SK-N-SH (cell line): ENCODE measurements around the gene ZNF277.

Experiments used
- CHD2 ChIP-seq: fragments of 150-350 bp; IDR thresholded peaks from 2 replicates; pipeline ENCODE4 v1.6.1; 2018; ENCODE audit warnings: low read length; ENCODE audit not compliant: partially characterized antibody
- EP300 ChIP-seq, 2 experiments: IDR thresholded peaks; 2 replicates each; pipeline versions ENCODE4 v1.4.0 to v1.6.1; 2012; ENCODE audit warnings: borderline replicate concordance in 1 of 2, low read depth in 1 of 2, low read length in 1 of 2
- GABPA ChIP-seq: IDR thresholded peaks from 2 replicates; pipeline ENCODE4 v1.4.0; 2012; ENCODE audit warnings: low read depth, mild to moderate bottlenecking
- POLR2AphosphoS5 ChIP-seq: IDR thresholded peaks from 2 replicates; pipeline ENCODE4 v1.6.1; 2012; ENCODE audit warnings: low read depth, low read length
- RAD21 ChIP-seq: IDR thresholded peaks from 2 replicates; pipeline ENCODE4 v1.6.1; 2012; ENCODE audit warnings: mild to moderate bottlenecking, low read length
- TAF1 ChIP-seq: IDR thresholded peaks from 2 replicates; pipeline ENCODE4 v1.6.1; 2012; ENCODE audit warnings: low read depth, mild to moderate bottlenecking, low read length, moderate library complexity, borderline replicate concordance
- YY1 ChIP-seq: IDR thresholded peaks from 2 replicates; pipeline ENCODE4 v1.4.0; 2012; ENCODE audit warnings: low read depth, mild to moderate bottlenecking
- TF ChIP-seq, protein P1 (sequence below): fragments of 200-600 bp; sonication (generic); IDR thresholded peaks from 2 replicates; pipeline ENCODE4 v1.6.1; 2017; ENCODE audit warnings: antibody characterized with exemption, mild to moderate bottlenecking, moderate library complexity
- TF ChIP-seq, protein P2 (sequence below): IDR thresholded peaks from 2 replicates; pipeline ENCODE4 v1.6.1; 2012; ENCODE audit warnings: mild to moderate bottlenecking, low read depth, low read length, moderate library complexity
- TF ChIP-seq, protein P3 (sequence below): IDR thresholded peaks from 2 replicates; pipeline ENCODE4 v1.4.0; 2012; ENCODE audit warnings: low read depth
- TF ChIP-seq, protein P4 (sequence below): fragments of 150-350 bp; IDR thresholded peaks from 2 replicates; pipeline ENCODE4 v1.6.1; 2017; ENCODE audit warnings: antibody characterized with exemption, low read length, low read depth, borderline replicate concordance

DNA sequence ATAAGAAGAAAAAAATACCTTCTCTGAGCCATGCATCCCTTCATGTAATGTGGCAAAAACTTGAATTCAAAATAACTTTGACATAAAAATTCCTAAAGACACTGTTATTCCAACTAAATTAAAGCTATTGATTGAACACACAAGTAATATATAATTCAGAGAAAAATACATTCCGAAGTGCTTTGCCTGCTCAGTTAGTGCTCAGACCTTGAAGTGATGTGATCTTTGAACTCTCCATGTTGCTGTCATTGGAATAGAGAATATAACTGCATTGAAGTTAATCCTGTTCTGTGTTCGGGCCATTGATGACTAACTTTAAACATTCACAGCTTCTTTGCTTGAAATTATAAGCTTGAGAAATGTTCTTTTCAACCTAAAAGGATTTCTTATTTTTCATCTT, 129.8 kb downstream of the ZNF277 start:
- TF ChIP-seq TAF1 (no peak), POLR2AphosphoS5 (no peak), GABPA (no peak), RAD21 (no peak), YY1 (no peak), EP300 (IDR thresholded peaks at IDR 0.05; ENCODE audit: borderline replicate concordance in 1 of 2, low read depth in 1 of 2, low read length in 1 of 2) (no peak), CHD2 (no peak)
- TF ChIP-seq, protein P1, sequence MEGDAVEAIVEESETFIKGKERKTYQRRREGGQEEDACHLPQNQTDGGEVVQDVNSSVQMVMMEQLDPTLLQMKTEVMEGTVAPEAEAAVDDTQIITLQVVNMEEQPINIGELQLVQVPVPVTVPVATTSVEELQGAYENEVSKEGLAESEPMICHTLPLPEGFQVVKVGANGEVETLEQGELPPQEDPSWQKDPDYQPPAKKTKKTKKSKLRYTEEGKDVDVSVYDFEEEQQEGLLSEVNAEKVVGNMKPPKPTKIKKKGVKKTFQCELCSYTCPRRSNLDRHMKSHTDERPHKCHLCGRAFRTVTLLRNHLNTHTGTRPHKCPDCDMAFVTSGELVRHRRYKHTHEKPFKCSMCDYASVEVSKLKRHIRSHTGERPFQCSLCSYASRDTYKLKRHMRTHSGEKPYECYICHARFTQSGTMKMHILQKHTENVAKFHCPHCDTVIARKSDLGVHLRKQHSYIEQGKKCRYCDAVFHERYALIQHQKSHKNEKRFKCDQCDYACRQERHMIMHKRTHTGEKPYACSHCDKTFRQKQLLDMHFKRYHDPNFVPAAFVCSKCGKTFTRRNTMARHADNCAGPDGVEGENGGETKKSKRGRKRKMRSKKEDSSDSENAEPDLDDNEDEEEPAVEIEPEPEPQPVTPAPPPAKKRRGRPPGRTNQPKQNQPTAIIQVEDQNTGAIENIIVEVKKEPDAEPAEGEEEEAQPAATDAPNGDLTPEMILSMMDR = no peak
- TF ChIP-seq, protein P2, sequence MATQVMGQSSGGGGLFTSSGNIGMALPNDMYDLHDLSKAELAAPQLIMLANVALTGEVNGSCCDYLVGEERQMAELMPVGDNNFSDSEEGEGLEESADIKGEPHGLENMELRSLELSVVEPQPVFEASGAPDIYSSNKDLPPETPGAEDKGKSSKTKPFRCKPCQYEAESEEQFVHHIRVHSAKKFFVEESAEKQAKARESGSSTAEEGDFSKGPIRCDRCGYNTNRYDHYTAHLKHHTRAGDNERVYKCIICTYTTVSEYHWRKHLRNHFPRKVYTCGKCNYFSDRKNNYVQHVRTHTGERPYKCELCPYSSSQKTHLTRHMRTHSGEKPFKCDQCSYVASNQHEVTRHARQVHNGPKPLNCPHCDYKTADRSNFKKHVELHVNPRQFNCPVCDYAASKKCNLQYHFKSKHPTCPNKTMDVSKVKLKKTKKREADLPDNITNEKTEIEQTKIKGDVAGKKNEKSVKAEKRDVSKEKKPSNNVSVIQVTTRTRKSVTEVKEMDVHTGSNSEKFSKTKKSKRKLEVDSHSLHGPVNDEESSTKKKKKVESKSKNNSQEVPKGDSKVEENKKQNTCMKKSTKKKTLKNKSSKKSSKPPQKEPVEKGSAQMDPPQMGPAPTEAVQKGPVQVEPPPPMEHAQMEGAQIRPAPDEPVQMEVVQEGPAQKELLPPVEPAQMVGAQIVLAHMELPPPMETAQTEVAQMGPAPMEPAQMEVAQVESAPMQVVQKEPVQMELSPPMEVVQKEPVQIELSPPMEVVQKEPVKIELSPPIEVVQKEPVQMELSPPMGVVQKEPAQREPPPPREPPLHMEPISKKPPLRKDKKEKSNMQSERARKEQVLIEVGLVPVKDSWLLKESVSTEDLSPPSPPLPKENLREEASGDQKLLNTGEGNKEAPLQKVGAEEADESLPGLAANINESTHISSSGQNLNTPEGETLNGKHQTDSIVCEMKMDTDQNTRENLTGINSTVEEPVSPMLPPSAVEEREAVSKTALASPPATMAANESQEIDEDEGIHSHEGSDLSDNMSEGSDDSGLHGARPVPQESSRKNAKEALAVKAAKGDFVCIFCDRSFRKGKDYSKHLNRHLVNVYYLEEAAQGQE = no peak
- TF ChIP-seq, protein P3, sequence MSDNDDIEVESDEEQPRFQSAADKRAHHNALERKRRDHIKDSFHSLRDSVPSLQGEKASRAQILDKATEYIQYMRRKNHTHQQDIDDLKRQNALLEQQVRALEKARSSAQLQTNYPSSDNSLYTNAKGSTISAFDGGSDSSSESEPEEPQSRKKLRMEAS = no peak
- TF ChIP-seq, protein P4, sequence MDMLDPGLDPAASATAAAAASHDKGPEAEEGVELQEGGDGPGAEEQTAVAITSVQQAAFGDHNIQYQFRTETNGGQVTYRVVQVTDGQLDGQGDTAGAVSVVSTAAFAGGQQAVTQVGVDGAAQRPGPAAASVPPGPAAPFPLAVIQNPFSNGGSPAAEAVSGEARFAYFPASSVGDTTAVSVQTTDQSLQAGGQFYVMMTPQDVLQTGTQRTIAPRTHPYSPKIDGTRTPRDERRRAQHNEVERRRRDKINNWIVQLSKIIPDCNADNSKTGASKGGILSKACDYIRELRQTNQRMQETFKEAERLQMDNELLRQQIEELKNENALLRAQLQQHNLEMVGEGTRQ = no peak
